ENCODE measurements around the gene ZNF322. TPM values are rescaled to one million over a fixed set of nuclear protein-coding genes. Genes with fewer than 3 reads are reported as not detected.
A peak's percentile ranks its signal among the peaks of the same experiment; 100 is the strongest.

Gene ZNF322
- polyA plus RNA-seq, 2 donors, result 3.0 to 3.2 TPM

- 50 to 81% methylated on average over 1 of the region's 1 CpG for WGBS, 2 donors
- Histone ChIP-seq H3K9me3 (ENCODE audit: control insufficient read depth in 2 of 2, insufficient read depth in 1 of 2, low read depth in 1 of 2, low read length in 1 of 2) (no peaks in the 10 kb centered on the region), H3K4me1 (ENCODE audit: control insufficient read depth in 2 of 2, insufficient read depth in 2 of 2, low read length in 1 of 2) (no peaks in the 10 kb centered on the region), H3K36me3 (ENCODE audit: control insufficient read depth in 2 of 2, insufficient read depth in 2 of 2, low read length in 1 of 2) (no peaks in the 10 kb centered on the region), H3K27ac (ENCODE audit: low read depth in 2 of 2, low read length in 1 of 2) (no peak overlapping the region), H3K4me3 (ENCODE audit: low read depth in 1 of 2, low read length in 2 of 2) (no peak overlapping the region), H3K27me3 (ENCODE audit: control insufficient read depth in 1 of 2, insufficient read depth in 2 of 2, low read length in 2 of 2) (no peaks in the 10 kb centered on the region)
Measured at GRCh38 chr6:26623339-26623859, 36.1 kb downstream of the ZNF322 start.

- Histone ChIP-seq H3K9me3 (ENCODE audit: control insufficient read depth in 2 of 2, insufficient read depth in 1 of 2, low read depth in 1 of 2, low read length in 1 of 2) (no peaks in the 10 kb centered on the region), H3K27ac (ENCODE audit: low read depth in 2 of 2, low read length in 1 of 2) (no peak overlapping the region), H3K27me3 (ENCODE audit: control insufficient read depth in 1 of 2, insufficient read depth in 2 of 2, low read length in 2 of 2) (peaks cover 0 to 9% of the 10 kb centered on the region in 2 donors), H3K4me3 (ENCODE audit: low read depth in 1 of 2, low read length in 2 of 2) (peak overlapping the region; percentile 6 to 30), H3K36me3 (ENCODE audit: control insufficient read depth in 2 of 2, insufficient read depth in 2 of 2, low read length in 1 of 2) (no peaks in the 10 kb centered on the region), H3K4me1 (ENCODE audit: control insufficient read depth in 2 of 2, insufficient read depth in 2 of 2, low read length in 1 of 2) (peaks cover 3 to 9% of the 10 kb centered on the region in 2 donors)
- 6 to 9% methylated on average over 68 of the region's 68 CpGs for WGBS, 2 donors
Measured at GRCh38 chr6:26613689-26614683, 45.6 kb downstream of the ZNF322 start.

GRCh38 chr6:26613201-26613600 lies 46.3 kb downstream of the ZNF322 start:
- 60 to 63% methylated on average over 19 of the region's 19 CpGs for WGBS, 2 donors
- no peak overlapping the region for H3K4me3 ChIP-seq (ENCODE audit: low read depth in 1 of 2, low read length in 2 of 2)

GRCh38 chr6:26611599-26611998 lies 47.9 kb downstream of the ZNF322 start:
- H3K36me3 ChIP-seq (ENCODE audit: control insufficient read depth in 2 of 2, insufficient read depth in 2 of 2, low read length in 1 of 2), result no peaks in the 10 kb centered on the region
- WGBS, 2 donors, result 40 to 55% methylated on average over 1 of the region's 1 CpG
- peaks cover 3 to 9% of the 10 kb centered on the region in 2 donors for H3K4me1 ChIP-seq (ENCODE audit: control insufficient read depth in 2 of 2, insufficient read depth in 2 of 2, low read length in 1 of 2)
- no peak overlapping the region for H3K4me3 ChIP-seq (ENCODE audit: low read depth in 1 of 2, low read length in 2 of 2)
- peaks cover 0 to 9% of the 10 kb centered on the region in 2 donors for H3K27me3 ChIP-seq (ENCODE audit: control insufficient read depth in 1 of 2, insufficient read depth in 2 of 2, low read length in 2 of 2)
- H3K9me3 ChIP-seq (ENCODE audit: control insufficient read depth in 2 of 2, insufficient read depth in 1 of 2, low read depth in 1 of 2, low read length in 1 of 2), result no peaks in the 10 kb centered on the region
- no peak overlapping the region for H3K27ac ChIP-seq (ENCODE audit: low read depth in 2 of 2, low read length in 1 of 2)

More at GRCh38 chr6:26613201-26613600, 46.3 kb downstream of the ZNF322 start:
- no peak overlapping the region for H3K27ac ChIP-seq (ENCODE audit: low read depth in 2 of 2, low read length in 1 of 2)
- no peaks in the 10 kb centered on the region for H3K9me3 ChIP-seq (ENCODE audit: control insufficient read depth in 2 of 2, insufficient read depth in 1 of 2, low read depth in 1 of 2, low read length in 1 of 2)
- peaks cover 0 to 9% of the 10 kb centered on the region in 2 donors for H3K27me3 ChIP-seq (ENCODE audit: control insufficient read depth in 1 of 2, insufficient read depth in 2 of 2, low read length in 2 of 2)
- no peaks in the 10 kb centered on the region for H3K36me3 ChIP-seq (ENCODE audit: control insufficient read depth in 2 of 2, insufficient read depth in 2 of 2, low read length in 1 of 2)
- peaks cover 3 to 9% of the 10 kb centered on the region in 2 donors for H3K4me1 ChIP-seq (ENCODE audit: control insufficient read depth in 2 of 2, insufficient read depth in 2 of 2, low read length in 1 of 2)

- WGBS, 2 donors, result 65 to 73% methylated on average over 3 of the region's 3 CpGs
- Histone ChIP-seq H3K36me3 (ENCODE audit: control insufficient read depth in 2 of 2, insufficient read depth in 2 of 2, low read length in 1 of 2) (no peaks in the 10 kb centered on the region), H3K27me3 (ENCODE audit: control insufficient read depth in 1 of 2, insufficient read depth in 2 of 2, low read length in 2 of 2) (peaks cover 0 to 9% of the 10 kb centered on the region in 2 donors), H3K4me1 (ENCODE audit: control insufficient read depth in 2 of 2, insufficient read depth in 2 of 2, low read length in 1 of 2) (peaks cover 3 to 9% of the 10 kb centered on the region in 2 donors), H3K4me3 (ENCODE audit: low read depth in 1 of 2, low read length in 2 of 2) (no peak overlapping the region), H3K9me3 (ENCODE audit: control insufficient read depth in 2 of 2, insufficient read depth in 1 of 2, low read depth in 1 of 2, low read length in 1 of 2) (no peaks in the 10 kb centered on the region), H3K27ac (ENCODE audit: low read depth in 2 of 2, low read length in 1 of 2) (no peak overlapping the region)
Measured at GRCh38 chr6:26609463-26609862, 50.1 kb downstream of the ZNF322 start.

GRCh38 chr6:26607434-26608230 lies 51.9 kb downstream of the ZNF322 start:
- WGBS, 2 donors, result 45 to 55% methylated on average over 7 of the region's 7 CpGs
- Histone ChIP-seq H3K9me3 (ENCODE audit: control insufficient read depth in 2 of 2, insufficient read depth in 1 of 2, low read depth in 1 of 2, low read length in 1 of 2) (no peaks in the 10 kb centered on the region), H3K4me3 (ENCODE audit: low read depth in 1 of 2, low read length in 2 of 2) (peak overlapping the region in 1 of 2 donors; percentile 16), H3K4me1 (ENCODE audit: control insufficient read depth in 2 of 2, insufficient read depth in 2 of 2, low read length in 1 of 2) (no peaks in the 10 kb centered on the region), H3K27ac (ENCODE audit: low read depth in 2 of 2, low read length in 1 of 2) (no peak overlapping the region), H3K36me3 (ENCODE audit: control insufficient read depth in 2 of 2, insufficient read depth in 2 of 2, low read length in 1 of 2) (no peaks in the 10 kb centered on the region), H3K27me3 (ENCODE audit: control insufficient read depth in 1 of 2, insufficient read depth in 2 of 2, low read length in 2 of 2) (no peaks in the 10 kb centered on the region)

- H3K27me3 ChIP-seq (ENCODE audit: control insufficient read depth in 1 of 2, insufficient read depth in 2 of 2, low read length in 2 of 2), result no peaks in the 10 kb centered on the region
- no peaks in the 10 kb centered on the region for H3K4me1 ChIP-seq (ENCODE audit: control insufficient read depth in 2 of 2, insufficient read depth in 2 of 2, low read length in 1 of 2)
- H3K9me3 ChIP-seq (ENCODE audit: control insufficient read depth in 2 of 2, insufficient read depth in 1 of 2, low read depth in 1 of 2, low read length in 1 of 2), result no peaks in the 10 kb centered on the region
- H3K4me3 ChIP-seq (ENCODE audit: low read depth in 1 of 2, low read length in 2 of 2), result no peak overlapping the region
- no peaks in the 10 kb centered on the region for H3K36me3 ChIP-seq (ENCODE audit: control insufficient read depth in 2 of 2, insufficient read depth in 2 of 2, low read length in 1 of 2)
- 61 to 64% methylated on average over 3 of the region's 3 CpGs for WGBS, 2 donors
- H3K27ac ChIP-seq (ENCODE audit: low read depth in 2 of 2, low read length in 1 of 2), result no peak overlapping the region
Measured at GRCh38 chr6:26604797-26605196, 54.7 kb downstream of the ZNF322 start.

- H3K36me3 ChIP-seq (ENCODE audit: control insufficient read depth in 2 of 2, insufficient read depth in 2 of 2, low read length in 1 of 2), result no peaks in the 10 kb centered on the region
- no peaks in the 10 kb centered on the region for H3K4me1 ChIP-seq (ENCODE audit: control insufficient read depth in 2 of 2, insufficient read depth in 2 of 2, low read length in 1 of 2)
- 59 to 67% methylated on average over 3 of the region's 3 CpGs for WGBS, 2 donors
- no peaks in the 10 kb centered on the region for H3K9me3 ChIP-seq (ENCODE audit: control insufficient read depth in 2 of 2, insufficient read depth in 1 of 2, low read depth in 1 of 2, low read length in 1 of 2)
- no peaks in the 10 kb centered on the region for H3K27me3 ChIP-seq (ENCODE audit: control insufficient read depth in 1 of 2, insufficient read depth in 2 of 2, low read length in 2 of 2)
- H3K27ac ChIP-seq (ENCODE audit: low read depth in 2 of 2, low read length in 1 of 2), result no peak overlapping the region
- no peak overlapping the region for H3K4me3 ChIP-seq (ENCODE audit: low read depth in 1 of 2, low read length in 2 of 2)
Measured at GRCh38 chr6:26604026-26604425, 55.5 kb downstream of the ZNF322 start.

GRCh38 chr6:26602262-26602661 lies 57.3 kb downstream of the ZNF322 start:
- WGBS, 2 donors, result 82 to 84% methylated on average over 3 of the region's 3 CpGs
- peaks cover 6 to 10% of the 10 kb centered on the region in 2 donors for H3K4me1 ChIP-seq (ENCODE audit: control insufficient read depth in 2 of 2, insufficient read depth in 2 of 2, low read length in 1 of 2)
- H3K4me3 ChIP-seq (ENCODE audit: low read depth in 1 of 2, low read length in 2 of 2), result no peak overlapping the region

More at GRCh38 chr6:26602262-26602661, 57.3 kb downstream of the ZNF322 start:
- H3K36me3 ChIP-seq (ENCODE audit: control insufficient read depth in 2 of 2, insufficient read depth in 2 of 2, low read length in 1 of 2), result peaks cover 0 to 9% of the 10 kb centered on the region in 2 donors
- H3K27me3 ChIP-seq (ENCODE audit: control insufficient read depth in 1 of 2, insufficient read depth in 2 of 2, low read length in 2 of 2), result no peaks in the 10 kb centered on the region
- no peaks in the 10 kb centered on the region for H3K9me3 ChIP-seq (ENCODE audit: control insufficient read depth in 2 of 2, insufficient read depth in 1 of 2, low read depth in 1 of 2, low read length in 1 of 2)
- no peak overlapping the region for H3K27ac ChIP-seq (ENCODE audit: low read depth in 2 of 2, low read length in 1 of 2)
